NCI-H1694 treated with DMSO at 0.1 percent for 48 hours (cell line): ENCODE measurements around the gene GLCCI1.
"Not testable (repeated sequence)": the region's sequence is repeated elsewhere in the genome, so short reads cannot be mapped to it uniquely, and the experiment has no call there.

Experiments
- DNase-seq: peaks from one replicate; lab custom pipeline; 2025; lab: John Stamatoyannopoulos, UW

GLCCI1 gene

DNA sequence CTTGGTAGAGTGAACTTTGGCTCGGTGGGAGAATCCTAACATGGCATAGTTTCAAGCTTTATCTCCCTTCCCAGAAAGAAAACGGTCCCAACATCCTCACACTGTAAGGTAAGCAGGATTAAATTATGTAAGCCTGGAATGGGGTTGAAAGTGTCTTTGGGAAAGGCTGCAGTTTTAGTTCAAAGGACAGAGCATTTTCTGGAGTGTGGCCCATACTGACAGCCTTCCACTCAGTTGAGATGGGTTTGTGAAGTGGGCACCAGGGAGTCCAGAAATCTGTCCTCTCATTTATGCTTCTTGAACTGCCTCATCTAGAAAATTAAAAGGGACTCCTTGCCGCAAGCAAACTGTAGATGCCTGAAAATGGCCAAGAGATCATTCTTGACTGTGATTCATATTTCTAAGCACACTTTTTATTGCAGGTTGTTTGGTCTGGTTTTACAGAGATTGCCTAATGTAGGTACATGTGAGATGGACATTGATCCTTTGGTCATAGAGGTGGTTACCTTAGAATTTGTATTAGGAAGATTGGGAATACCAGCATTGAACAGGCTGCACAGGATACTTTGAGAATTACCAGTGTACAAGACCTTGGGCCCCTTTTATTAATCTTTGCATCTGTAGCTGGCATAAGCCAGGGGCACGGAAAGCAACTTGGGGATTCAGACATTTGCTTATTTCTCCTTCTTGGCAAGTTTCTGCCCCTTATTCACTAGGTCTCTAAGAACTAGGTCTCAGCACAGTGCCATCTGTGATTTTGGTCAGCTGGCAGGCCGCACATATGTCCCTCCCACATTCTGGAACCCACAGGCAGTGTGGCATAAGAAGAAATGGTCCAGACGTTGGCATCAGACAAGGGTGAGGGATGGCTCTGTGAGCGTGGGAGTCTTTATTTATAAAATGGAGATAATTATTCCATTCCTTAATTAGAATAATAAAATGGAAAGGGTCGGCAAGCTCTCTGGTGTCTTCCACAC, 125.9 kb downstream of the GLCCI1 start:
- no peak for DNase-seq

DNA sequence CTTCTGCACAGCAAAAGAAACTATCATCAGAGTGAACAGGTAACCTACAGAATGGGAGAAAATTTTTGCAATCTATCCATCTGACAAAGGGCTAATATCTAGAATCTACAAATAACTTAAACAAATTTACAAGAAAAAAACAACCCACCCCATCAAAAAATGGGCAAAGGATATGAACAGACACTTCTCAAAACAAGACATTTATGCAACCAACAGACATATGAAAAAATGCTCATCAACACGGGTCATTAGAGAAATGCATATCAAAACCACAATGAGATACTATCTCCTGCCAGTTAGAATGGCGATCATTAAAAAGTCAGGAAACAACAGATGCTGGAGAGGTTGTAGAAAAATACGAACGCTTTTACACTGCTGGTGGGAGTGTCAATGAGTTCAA, 132.7 kb downstream of the GLCCI1 start:
- DNase-seq: not testable (repeated sequence)

DNA sequence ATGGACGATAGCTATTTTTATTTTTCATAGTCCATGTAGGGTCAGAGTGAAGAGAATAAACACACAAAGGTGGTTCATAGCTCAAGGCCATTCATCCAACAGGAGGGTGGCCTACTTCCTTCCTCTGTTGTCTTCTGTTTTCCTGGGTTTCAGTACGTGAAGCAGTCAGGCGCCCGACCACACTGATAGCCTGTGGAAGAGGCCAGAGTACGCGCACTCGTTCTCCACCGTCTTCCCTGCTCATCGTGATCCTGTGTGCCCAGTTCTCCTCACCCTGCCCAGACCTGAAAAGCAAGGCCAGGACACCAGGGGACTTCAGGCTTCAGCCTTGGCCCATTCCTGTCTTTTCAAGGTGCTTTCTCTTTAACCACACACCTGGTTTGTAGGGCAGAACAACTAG, 134.7 kb downstream of the GLCCI1 start:
- no peak for DNase-seq

DNA sequence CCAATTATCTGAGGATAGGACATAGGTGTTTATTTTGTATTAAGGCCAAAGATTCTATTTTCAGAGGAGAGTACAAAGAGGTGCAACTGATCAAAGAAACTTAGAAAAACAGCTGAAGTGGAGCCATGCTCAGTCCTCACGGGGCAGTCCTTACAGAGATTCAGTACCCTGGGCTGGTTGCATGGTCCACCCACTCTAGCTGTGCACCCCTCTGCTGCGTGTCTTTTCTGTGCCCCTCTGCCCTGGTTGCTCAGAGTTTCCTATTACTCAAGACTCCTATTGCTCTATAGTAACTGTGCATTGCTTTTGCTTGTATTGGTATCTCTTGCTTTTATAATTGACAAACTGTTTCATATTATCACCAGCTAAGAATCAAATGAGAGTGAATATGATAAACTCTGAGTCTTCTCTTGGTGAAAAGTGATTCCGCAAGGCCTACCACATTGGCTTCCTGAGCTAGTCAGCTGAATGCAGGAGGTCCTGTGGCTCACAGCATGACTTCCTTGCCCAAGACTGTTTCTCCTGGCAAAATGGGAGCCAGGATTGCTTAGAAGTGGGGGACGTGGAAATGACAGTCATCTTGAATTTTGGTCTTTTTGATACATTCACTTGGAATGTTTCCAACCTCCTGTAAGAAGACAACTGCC, 137.0 kb downstream of the GLCCI1 start:
- no peak for DNase-seq

DNA sequence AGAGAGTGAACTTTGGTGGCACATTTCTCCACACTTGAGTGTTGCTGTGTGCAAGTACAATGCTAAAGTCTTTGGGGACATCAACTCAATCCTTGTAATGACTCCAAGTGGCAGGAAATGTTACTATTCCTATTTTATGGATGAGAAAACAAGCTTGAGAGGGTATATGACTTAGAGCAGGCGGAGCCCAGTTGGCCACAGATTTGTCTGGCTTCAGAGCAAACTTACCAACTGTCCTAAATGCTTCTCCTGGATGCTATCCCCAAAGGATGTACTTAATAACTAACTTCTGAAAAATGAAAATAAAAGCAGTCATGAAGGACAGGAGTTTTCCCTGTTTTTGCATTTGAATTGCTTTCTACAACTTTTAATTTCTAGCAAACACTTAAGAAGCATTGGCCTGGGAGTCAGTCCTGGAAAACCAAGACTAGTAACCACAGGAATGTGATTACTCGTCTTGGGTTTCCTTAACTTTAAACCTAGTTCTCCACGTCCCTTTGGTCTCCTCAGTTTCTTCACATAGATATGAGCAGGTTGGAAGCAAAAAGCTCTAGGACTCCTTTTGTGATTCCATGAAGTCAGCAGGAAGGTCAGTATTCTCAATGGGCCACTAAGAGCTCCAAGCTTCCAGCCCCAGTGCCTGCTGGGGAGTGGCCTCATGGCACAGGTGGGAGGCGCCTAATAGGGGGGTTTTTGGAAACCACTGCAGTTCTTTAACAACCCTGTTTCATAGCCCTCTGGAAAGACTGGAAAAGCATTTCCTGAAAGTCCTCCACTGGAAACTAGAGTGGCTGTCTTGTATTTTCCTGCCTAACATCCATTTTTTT, 140.8 kb downstream of the GLCCI1 start:
- no peak for DNase-seq

DNA sequence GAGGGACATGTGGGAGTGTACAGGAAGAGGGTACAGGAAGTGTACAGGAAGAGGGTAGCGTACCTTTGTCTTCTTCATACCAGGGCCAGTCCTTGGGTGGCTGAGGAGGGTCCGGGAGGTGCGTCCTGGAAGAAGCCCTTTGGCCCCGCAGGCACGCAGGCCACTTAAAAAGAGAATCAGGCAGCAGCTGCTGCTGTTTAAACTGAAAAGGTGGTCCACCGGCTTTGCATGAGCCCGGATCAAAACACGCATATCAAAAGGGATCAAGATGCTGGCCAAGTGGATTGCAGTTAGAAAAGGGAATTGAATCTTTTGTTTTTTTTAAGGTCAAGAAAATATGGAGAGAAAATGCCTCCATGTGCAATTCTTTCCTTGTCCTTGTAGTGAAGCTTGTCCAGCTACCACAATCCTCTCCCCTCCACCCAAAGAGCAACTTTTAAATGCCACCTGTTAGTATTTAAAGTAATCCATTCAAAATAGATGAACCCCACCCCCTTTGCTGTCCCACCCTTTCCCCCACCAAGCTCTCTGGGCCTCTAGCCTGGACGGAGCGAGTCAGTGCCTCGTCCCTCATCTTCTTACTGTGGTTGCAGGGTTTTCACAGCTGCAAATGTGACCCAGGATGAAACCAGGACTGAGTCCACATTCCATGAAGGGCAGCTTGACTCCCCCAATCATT, 142.8 kb downstream of the GLCCI1 start:
- DNase-seq: no peak

DNA sequence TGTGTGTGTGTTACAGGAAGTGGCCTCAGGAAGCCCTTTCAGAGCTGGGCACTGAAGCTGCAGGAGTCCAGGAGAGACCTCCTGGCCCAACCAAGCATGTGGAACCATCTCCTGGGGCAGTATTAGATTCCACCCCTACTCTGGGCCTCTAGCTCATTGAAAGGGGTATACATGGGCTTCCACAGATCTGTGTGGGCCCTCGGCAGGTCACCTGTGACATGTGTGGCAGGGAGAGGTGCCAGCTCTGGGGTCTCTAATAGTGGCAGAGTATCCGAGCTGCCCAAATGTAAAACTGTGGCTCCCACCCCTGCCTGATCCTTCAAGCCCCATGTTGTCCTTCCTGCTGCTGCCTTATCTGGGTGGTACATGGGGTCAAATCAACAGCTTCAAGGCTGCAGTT, 144.1 kb downstream of the GLCCI1 start:
- DNase-seq: no peak

DNA sequence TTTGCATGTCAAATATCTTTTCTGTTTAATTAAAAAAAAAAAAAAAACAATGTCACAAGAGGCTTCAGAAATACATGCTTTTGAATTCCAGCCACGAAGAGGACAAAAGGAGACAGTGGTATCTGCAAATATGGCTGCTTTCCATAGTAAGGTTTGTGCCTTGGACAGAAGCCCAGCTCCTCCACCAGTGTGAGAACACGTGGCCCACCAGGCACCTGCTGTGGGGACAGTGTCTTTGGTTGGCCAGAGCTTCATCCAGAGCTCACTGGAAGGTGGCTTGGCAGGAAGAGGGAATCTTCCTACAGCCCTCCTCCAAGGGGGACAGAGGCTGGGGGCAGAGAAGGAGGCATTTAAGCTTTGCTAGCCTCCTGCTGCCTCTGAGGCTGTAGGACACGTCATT, 144.6 kb downstream of the GLCCI1 start:
- DNase-seq: no peak

DNA sequence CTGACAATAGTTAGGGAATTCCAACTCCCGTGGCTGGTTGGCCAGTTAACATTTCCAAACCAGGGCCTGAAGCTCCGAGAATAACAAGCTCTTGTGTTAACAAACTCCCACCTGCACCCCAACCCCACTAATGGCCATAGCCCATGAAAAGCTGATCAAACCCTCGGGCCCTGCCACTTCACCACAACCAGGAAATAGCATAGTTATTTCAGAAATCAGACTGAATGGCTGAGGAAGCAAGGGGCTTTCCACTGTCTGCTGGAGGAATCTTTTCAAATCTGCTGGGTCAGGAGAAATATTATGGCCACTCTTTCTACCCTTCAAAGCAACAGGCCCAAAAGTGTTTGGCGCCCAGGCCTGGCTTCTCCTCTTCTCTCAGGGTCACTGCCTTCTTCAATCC, 145.6 kb downstream of the GLCCI1 start:
- no peak for DNase-seq

DNA sequence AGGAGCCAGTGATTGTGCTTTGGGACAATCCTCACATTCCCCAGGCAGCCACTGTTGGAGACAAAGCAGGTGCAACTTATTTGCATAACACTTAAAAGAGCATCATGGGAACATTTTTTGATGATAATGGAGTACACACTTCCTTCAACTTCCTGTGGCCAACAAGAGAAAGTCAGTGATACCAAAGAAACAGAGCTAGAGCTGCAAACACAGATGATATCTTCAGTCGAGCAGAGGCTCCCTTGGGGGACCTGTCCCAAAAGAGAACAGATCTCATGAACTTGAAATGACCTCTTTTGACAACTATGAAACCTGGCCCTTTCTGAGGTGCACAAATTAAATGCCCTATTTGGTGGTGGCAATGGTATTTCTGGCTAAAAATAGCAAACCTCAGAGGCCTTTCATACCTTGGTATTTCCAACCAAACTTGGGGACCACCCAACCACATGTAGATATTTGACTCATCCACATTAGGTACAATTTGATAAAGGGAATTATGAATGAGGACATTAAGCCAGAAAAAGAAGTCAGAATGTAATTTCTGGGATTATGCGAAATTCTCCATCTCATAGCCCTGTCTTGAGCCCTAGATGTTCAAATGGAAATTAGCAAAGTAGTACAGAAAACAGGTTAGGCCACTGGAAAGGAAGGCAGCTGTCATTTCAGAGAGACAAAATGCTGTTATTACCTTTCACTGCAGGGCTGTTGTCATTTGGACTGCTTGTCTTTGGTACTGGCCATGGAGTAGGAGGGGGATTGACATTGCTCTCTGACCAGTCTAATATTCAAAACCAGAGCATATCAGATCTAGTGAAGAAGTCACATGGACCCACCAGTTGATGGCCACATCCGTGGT, 147.2 kb downstream of the GLCCI1 start:
- no peak for DNase-seq

DNA sequence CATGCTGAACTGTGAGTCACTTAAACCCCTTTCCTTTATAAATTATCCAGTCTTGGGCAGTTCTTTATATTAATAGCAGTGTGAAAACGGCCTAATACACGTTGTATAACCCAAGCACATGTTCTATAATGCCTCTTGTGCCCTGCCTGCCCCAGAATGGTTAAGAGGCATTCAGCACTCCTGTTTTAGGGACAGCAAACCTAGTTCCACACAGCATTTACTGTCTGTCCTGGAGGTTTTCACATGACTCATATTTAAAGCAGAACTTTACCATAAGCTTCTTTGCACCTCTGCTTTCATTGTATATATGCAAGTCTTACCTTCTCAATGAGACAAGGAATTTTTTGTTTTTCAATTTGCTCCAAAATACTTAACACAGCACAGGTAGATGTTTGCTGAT, 148.6 kb downstream of the GLCCI1 start:
- no peak for DNase-seq

DNA sequence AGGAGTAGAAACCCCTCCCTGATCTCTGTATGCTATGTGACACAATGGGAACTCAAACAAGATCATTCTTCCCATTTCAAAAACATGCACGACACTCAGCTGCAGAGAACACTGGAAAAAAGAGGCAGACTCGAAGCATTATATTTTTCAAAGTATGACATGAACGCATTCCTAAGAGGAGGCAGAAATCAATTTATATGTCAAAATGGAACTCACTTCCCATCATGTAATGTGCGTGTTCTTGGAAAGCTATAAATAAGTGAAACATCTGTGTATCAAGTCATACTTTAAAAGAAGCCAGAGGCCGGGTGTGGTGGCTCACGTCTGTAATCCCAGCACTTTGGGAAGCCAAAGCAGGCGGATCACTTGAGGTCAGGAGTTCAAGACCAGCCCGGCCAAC, 150.7 kb downstream of the GLCCI1 start:
- DNase-seq: no peak

DNA sequence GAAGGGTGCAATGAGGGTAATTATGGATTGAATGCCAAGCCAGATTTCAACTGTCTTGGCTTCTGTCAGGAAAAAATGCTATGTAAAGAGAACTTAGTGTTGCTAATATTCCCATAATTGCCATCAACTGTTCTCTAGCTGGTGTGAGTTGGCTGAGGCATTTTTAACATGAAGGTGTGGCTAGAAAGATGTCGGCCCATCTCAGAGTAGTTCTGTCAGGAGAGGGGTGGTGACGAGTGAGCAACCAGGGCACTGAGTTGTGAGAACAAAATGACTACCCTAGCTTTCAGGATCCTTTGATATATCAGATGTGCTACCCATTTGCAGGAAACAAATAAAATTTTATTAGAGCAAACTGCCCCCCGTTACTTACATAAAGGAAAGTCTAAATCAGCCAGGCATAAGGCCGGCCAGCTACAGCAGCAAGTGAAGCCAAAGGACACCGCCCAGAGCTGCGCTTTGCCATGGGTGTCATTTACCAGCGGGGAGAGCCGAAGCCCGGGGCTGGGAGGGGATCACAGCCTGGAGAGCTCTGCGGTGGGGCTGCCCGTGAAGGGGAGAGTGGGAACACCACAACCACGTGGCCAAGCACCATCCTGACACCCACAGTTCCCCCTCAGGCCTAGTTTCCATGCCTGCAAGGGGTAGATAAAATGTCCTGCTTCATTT, 151.9 kb downstream of the GLCCI1 start:
- DNase-seq: no peak

DNA sequence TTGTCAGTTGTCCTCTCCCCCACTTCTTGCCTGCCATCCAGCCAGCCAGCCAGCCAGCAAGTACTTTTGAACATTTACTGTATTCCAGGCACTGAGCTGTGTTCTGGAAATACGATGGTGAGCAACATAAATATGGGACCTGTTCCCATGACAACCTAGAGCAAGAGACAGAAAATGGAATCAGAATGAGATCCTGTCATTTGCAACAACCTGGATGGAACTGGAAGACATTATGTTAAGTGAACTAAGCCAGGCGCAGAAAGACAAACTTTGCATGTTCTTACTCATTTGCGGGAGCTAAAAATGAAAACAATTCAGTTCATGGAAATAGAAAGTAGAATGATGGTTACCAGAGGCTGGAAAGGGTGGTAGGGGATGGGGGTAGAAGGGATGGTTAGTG, 152.6 kb downstream of the GLCCI1 start:
- DNase-seq: no peak

DNA sequence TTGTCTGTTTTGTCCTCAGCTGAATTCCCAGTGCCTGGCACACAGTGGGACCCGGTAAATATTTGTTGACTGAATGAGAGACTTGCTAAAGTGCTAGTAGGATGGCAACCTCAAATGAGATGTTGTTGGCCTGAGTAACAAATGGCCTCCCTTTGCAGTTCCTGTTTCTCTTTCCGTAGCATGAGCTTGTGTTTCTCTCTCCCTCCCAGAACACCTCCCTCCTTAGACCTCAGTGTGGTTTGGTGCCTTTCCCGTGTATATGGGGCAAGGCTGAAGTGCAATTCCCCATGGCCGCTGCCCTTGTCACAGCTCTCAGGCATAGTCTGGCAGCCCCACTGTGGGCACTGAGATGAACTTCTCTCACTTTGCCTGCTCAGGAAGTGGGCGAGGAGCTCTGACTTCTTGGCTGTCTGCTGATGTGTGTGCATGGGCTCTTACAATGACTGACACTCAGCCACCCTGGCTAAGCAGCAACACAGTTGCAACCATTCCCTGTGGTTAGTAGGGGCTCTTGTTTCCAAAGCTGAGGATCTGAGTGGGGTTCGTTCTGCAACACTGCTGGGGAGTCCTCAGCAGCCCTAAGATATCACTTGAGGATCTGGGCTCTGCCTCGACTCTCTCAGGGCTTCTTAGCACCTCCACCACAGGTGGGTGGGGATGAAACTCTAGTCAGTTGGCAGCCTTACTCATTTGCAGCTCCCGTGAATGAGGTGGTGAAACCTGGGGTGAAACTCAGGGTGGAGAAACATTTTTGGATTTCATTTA, 157.3 kb downstream of the GLCCI1 start:
- DNase-seq: no peak

DNA sequence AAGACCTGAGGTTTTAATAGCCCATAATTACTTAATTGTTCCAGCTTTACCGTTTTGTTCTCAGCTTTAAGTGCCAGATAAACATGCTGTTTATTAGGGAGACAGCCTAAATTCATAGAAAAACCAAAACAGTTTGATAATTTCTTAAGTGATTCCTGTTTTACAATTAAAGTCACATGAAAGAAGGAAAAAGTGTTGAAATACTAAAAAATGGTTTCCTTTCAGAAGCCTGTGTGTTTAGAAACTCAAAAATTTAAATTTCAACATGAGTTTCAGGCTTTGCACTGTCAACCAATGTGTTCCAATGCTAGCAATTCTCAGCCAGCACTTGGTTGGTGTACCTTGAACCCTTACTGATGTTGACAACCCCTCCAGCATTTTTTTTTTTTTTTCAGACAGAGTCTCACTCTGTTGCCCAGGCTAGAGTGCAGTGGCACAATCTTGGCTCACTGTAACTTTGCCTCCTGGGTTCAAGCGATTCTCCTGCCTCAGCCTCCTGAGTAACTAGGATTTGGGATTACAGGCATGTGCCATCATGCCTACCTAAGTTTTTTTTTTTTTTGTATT, 158.1 kb downstream of the GLCCI1 start:
- DNase-seq: no peak

DNA sequence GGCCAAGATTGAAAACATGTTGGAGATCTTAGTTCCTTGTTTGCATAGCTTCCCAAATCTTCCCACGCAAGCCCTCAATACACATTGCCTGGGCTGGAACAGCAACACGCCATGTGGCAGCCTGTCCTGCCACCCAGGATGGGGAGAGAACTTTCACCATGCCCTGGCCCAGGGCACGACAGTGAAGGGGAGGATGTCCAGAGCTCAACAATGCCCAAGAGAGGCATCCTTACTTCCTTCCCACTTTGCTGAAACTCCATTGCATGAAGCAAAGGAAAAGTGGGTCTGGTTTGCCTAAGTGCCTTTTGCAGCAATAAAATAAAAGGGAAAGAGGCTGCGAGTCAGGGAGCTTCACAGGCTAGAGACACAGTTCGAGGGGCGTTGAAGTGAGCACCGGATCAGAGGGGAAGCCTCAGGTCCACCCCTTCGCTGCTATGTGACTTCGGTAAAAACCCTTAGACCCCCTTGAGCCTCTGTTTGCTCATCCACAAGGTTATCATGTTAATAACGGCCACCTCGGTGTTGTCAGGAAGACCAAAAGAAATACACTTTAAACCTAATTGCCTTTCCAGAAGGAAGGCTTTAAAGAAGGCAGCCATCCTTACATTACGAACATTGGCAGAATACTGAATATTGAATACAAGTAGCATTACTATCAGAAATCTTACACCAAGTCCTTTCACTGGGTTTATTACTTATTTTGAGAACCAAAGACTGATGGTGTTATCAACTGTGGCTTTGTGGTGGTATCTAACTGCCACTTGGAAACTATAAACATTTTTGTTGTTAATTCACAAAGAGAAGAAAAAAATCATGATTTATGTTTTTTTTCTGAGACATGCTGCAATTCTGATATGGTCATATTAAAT, 160.1 kb downstream of the GLCCI1 start:
- no peak for DNase-seq

DNA sequence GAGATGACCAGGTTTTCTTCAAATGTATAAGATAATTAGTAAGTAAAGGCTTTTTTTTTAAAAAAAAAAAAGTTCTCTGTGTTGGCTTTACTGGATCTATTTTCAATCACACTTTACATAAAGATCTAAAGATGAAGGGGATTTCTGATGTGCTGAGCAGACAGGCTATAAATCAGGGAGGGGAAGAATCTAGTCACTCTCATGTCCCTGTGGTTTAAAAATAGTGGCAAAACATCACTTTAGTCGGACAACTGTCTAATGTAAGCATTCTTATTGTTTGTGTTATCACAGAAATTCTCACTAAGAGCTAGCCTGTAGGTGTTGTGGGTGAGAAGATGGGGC, 160.7 kb downstream of the GLCCI1 start:
- DNase-seq: no peak

DNA sequence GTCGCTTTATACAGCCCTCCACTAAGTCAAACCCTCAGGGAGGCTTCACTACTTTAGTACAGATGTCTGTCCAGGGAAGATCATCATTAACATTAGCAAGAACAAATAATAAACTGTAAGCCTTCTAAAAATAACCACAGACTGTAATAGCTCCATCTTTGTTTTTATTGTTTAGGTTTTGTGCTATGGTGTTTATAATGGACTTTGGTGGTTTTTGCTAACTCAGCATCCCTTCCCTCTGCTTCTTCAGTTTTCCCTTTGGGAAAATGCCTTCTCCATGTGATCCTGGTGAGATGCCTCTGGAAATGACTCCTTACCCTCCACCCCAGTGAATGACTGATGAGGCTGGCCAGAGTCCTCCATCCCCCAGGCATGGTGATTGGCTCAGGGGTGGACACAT, 162.1 kb downstream of the GLCCI1 start:
- DNase-seq: no peak
